ENCODE measurements around the gene FNBP1L. TPM values are rescaled to one million over a fixed set of nuclear protein-coding genes. Genes with fewer than 3 reads are reported as not detected.

The FNBP1L gene
- total RNA-seq, 1 experiment from 2014 or later, result 72.7 TPM

DNA sequence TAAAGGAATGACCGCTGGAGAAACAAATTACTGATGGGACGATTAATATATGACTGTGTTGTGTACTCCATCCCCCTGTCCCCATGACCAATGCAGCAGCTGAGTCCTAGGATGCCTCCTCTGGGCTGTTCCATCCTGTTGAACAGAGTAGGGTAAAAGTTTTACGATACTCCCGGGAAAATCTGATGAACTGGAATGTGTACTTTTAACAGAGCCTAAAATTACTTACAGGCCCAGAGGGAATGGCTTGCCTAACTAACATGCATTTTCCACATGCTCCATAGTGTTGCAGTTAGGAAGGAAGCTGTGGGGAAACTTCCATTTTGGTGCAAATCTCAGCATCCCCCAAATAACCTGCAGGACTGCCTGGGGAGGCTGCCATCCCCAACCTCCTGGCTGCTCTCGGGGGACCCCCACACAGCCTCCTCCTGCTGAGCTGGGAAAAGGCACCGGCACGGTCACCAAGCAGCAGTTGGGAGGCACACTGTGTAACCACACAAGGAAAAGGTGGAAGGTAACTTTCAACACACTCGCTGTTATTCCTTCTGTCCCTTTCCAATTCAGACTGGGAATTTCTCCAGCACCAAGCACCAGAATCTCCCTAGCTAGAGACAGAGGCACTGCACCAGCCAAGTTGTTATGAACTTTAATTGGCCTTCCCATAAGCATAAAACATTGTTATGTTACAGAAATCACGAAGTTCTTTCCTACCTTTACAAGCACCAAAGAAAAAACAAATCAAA, 136.5 kb downstream of the FNBP1L start:
- TSS peak; percentile 88 for BruUV-seq (replicated peaks)
- no peaks in the 10 kb centered on the region for H3K27me3 Mint-ChIP-seq (ENCODE audit: unreplicated experiment)
- H3K4me3 Mint-ChIP-seq (ENCODE audit: low read depth, unreplicated experiment), result peak overlapping the region; percentile 70
- H3K36me3 Mint-ChIP-seq (ENCODE audit: insufficient read depth, unreplicated experiment), result peaks cover 54% of the 10 kb centered on the region
- no peak for DNase-seq
- H3K27ac Mint-ChIP-seq (ENCODE audit: unreplicated experiment), result peak overlapping the region; percentile 90
- intact Hi-C loops (cut with micrococcal nuclease; ENCODE audit: unreplicated experiment), result loop anchor here (1.0 kb wide), 1 partner anchor 30 kb away; no protein-coding TSS in a partner anchor
- H3K9me3 Mint-ChIP-seq (ENCODE audit: low read depth, unreplicated experiment), result no peaks in the 10 kb centered on the region
- TF ChIP-seq, protein P1, sequence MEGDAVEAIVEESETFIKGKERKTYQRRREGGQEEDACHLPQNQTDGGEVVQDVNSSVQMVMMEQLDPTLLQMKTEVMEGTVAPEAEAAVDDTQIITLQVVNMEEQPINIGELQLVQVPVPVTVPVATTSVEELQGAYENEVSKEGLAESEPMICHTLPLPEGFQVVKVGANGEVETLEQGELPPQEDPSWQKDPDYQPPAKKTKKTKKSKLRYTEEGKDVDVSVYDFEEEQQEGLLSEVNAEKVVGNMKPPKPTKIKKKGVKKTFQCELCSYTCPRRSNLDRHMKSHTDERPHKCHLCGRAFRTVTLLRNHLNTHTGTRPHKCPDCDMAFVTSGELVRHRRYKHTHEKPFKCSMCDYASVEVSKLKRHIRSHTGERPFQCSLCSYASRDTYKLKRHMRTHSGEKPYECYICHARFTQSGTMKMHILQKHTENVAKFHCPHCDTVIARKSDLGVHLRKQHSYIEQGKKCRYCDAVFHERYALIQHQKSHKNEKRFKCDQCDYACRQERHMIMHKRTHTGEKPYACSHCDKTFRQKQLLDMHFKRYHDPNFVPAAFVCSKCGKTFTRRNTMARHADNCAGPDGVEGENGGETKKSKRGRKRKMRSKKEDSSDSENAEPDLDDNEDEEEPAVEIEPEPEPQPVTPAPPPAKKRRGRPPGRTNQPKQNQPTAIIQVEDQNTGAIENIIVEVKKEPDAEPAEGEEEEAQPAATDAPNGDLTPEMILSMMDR (IDR thresholded peaks at IDR 0.05; ENCODE audit: unreplicated experiment), result no peak
- CTCF ChIA-PET, result interaction anchor here (0.7 kb wide), 1 partner anchor 33 kb away, joined by 3 read pairs; no protein-coding TSS in a partner anchor
- peaks cover 64% of the 10 kb centered on the region for H3K4me1 Mint-ChIP-seq (ENCODE audit: low read depth, unreplicated experiment)

DNA sequence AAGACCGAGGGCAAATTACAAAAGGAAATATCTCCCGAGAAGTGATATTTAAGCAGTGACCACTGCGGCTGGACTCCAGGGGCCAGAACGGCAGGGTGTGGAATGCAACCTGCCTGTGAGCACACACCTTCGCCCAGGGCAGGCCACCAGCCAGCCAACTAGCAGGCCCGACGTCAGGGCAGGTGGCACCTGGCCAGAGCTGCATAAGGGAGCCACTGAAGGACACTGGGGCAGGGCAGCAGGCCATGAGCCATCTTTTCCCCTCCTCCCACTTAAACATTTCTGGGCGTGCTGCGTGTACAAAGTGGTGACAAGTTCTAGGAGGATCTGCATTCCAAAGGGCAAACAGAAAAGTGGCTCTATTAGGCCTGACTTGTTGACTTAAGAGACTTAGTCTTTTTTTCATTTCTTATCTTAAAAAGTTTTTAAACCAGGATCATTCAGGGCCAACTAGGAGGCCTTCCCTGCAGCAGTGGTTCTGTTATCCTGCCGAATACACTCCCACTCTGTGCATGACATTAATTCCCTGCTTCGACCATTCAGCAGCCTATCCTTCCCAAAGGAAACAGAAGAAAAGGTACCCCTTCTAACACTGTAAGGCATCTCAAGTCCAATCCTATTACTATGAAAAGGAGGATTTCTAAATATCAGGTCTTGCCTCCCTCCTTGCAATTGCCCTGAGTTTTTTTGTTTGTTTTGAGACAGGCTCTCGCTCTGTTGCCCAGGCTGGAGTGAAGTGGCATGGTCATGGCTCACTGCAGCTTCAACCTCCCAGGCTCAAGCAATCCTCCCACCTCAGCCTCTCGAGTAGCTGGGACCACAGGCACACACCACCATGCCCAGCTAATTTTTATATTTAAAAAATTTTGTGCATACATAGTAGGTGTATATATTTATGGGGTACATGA, 137.4 kb downstream of the FNBP1L start:
- peaks cover 52% of the 10 kb centered on the region for H3K36me3 Mint-ChIP-seq (ENCODE audit: insufficient read depth, unreplicated experiment)
- H3K27ac Mint-ChIP-seq (ENCODE audit: unreplicated experiment), result peak overlapping the region; percentile 90
- no peaks in the 10 kb centered on the region for H3K27me3 Mint-ChIP-seq (ENCODE audit: unreplicated experiment)
- peak; percentile 98 for DNase-seq
- H3K9me3 Mint-ChIP-seq (ENCODE audit: low read depth, unreplicated experiment), result no peaks in the 10 kb centered on the region
- TF ChIP-seq, protein P1 (IDR thresholded peaks at IDR 0.05; ENCODE audit: unreplicated experiment), result no peak
- peak overlapping the region; percentile 70 for H3K4me3 Mint-ChIP-seq (ENCODE audit: low read depth, unreplicated experiment)
- CTCF ChIA-PET, result interaction anchor here (0.7 kb wide), 1 partner anchor 32 kb away, joined by 3 read pairs; no protein-coding TSS in a partner anchor
- no TSS peak for BruUV-seq (replicated peaks)
- intact Hi-C loops (cut with micrococcal nuclease; ENCODE audit: unreplicated experiment), result loop anchor here (1.0 kb wide), 1 partner anchor 29 kb away; no protein-coding TSS in a partner anchor
- peaks cover 64% of the 10 kb centered on the region for H3K4me1 Mint-ChIP-seq (ENCODE audit: low read depth, unreplicated experiment)

GRCh38 chr1:93587354-93587753, 139.4 kb downstream of the FNBP1L start:
- Mint-ChIP-seq H3K4me3 (ENCODE audit: low read depth, unreplicated experiment) (no peak overlapping the region), H3K27me3 (ENCODE audit: unreplicated experiment) (no peaks in the 10 kb centered on the region), H3K4me1 (ENCODE audit: low read depth, unreplicated experiment) (peaks cover 78% of the 10 kb centered on the region), H3K27ac (ENCODE audit: unreplicated experiment) (no peak overlapping the region), H3K9me3 (ENCODE audit: low read depth, unreplicated experiment) (no peaks in the 10 kb centered on the region), H3K36me3 (ENCODE audit: insufficient read depth, unreplicated experiment) (peaks cover 58% of the 10 kb centered on the region)
- intact Hi-C loops (cut with micrococcal nuclease; ENCODE audit: unreplicated experiment), result no loop called here
- TF ChIP-seq, protein P1 (IDR thresholded peaks at IDR 0.05; ENCODE audit: unreplicated experiment), result no peak
- BruUV-seq (replicated peaks), result no TSS peak
- no peak for DNase-seq
- CTCF ChIA-PET, result no interaction called here

- H3K4me3 Mint-ChIP-seq (ENCODE audit: low read depth, unreplicated experiment), result no peak overlapping the region
- DNase-seq, result no peak
- peaks cover 77% of the 10 kb centered on the region for H3K4me1 Mint-ChIP-seq (ENCODE audit: low read depth, unreplicated experiment)
- BruUV-seq (replicated peaks), result no TSS peak
- intact Hi-C loops (cut with micrococcal nuclease; ENCODE audit: unreplicated experiment), result no loop called here
- CTCF ChIA-PET, result interaction anchor here (0.5 to 0.6 kb wide), 2 partner anchors 13 to 394 kb away, joined by 4 to 5 read pairs; no protein-coding TSS in a partner anchor
- peaks cover 59% of the 10 kb centered on the region for H3K36me3 Mint-ChIP-seq (ENCODE audit: insufficient read depth, unreplicated experiment)
- no peaks in the 10 kb centered on the region for H3K27me3 Mint-ChIP-seq (ENCODE audit: unreplicated experiment)
- peak overlapping the region; percentile 46 for H3K27ac Mint-ChIP-seq (ENCODE audit: unreplicated experiment)
- TF ChIP-seq, protein P1 (IDR thresholded peaks at IDR 0.05; ENCODE audit: unreplicated experiment), result no peak
- H3K9me3 Mint-ChIP-seq (ENCODE audit: low read depth, unreplicated experiment), result no peaks in the 10 kb centered on the region
Observed at GRCh38 chr1:93588206-93588605, 140.3 kb downstream of the FNBP1L start.
